MCF 10A (cell line): ENCODE data around the gene NUTF2. TPM values are rescaled to one million over a fixed set of nuclear protein-coding genes. Genes with fewer than 3 reads are reported as not detected.

Experiments used
- BruUV-seq: library from RNA; stranded (reverse); fragments of 400-500 nt; replicated peaks from 2 replicates; lab custom pipeline; 2021; lab: Mats Ljungman, UMichigan
- CTCF ChIA-PET: fragments of 300-600 bp; sonication (Branson Sonifier 250); formaldehyde crosslinking; extraction: SDS; loops from one replicate; lab custom pipeline; 2021; ENCODE audit warnings: antibody characterized with exemption, inconsistent platforms; lab: Yijun Ruan, JAX
- POLR2A ChIA-PET: fragments of 300-600, 350-650 bp; sonication (Branson Sonifier 250); formaldehyde crosslinking; extraction: SDS; loops from one replicate; lab custom pipeline; 2020; ENCODE audit warnings: antibody characterized with exemption, inconsistent platforms; lab: Yijun Ruan, JAX
- DNase-seq: peaks from one replicate; pipeline ENCODE4 v3.0.0-alpha.2; 2018; ENCODE audit not compliant: unreplicated experiment
- H3K27ac Mint-ChIP-seq: one replicate; pipeline ENCODE4 v1.8.0; 2022; ENCODE audit warnings: mild to moderate bottlenecking, low read depth, mixed read lengths; ENCODE audit not compliant: unreplicated experiment
- H3K27me3 Mint-ChIP-seq: one replicate; pipeline ENCODE4 v1.8.0; 2022; ENCODE audit warnings: mixed read lengths; ENCODE audit not compliant: insufficient read depth, unreplicated experiment
- H3K36me3 Mint-ChIP-seq: one replicate; pipeline ENCODE4 v1.8.0; 2022; ENCODE audit warnings: mild to moderate bottlenecking, moderate library complexity, mixed read lengths; ENCODE audit not compliant: insufficient read depth, unreplicated experiment
- H3K4me1 Mint-ChIP-seq: one replicate; pipeline ENCODE4 v1.8.0; 2022; ENCODE audit warnings: mixed read lengths; ENCODE audit not compliant: insufficient read depth, unreplicated experiment
- H3K4me3 Mint-ChIP-seq: one replicate; pipeline ENCODE4 v1.8.0; 2022; ENCODE audit warnings: mild to moderate bottlenecking, moderate library complexity, mixed read lengths; ENCODE audit not compliant: unreplicated experiment
- H3K9me3 Mint-ChIP-seq: one replicate; pipeline ENCODE4 v1.8.0; 2022; ENCODE audit warnings: mixed read lengths; ENCODE audit not compliant: unreplicated experiment
- CTCF ChIP-seq: fragments of 200-600 bp; IDR thresholded peaks from one replicate; pipeline ENCODE4 v1.8.0; 2022; ENCODE audit warnings: antibody characterized with exemption, mild to moderate bottlenecking; ENCODE audit not compliant: unreplicated experiment
- intact Hi-C: fragments of 100-400 bp; cut with micrococcal nuclease; formaldehyde crosslinking; loops from 2 replicates; pipeline ENCODE4 v1.14.1; 2022
- total RNA-seq: library from RNA; stranded (reverse); gene quantifications from 2 replicates; pipeline ENCODE4 v1.2.3, GENCODE V29; 2022

NUTF2 gene
- total RNA-seq, 1 experiment from 2014 or later = 133 TPM

GRCh38 chr16:67847064-67847861 is 530 bp downstream of the NUTF2 start, which contains the start of gene CENPT:
CENPT (minus strand) TSS chr16:67847693; CDS start chr16:67833859, 13,834 bp downstream.
- peaks cover 30% of the 10 kb centered on the region for H3K36me3 Mint-ChIP-seq
- intact Hi-C loops = loop anchor here (1.0 to 10.0 kb wide), 3 partner anchors 10 to 322 kb away; partner anchors contain the start of gene RIPOR1

GRCh38 chr16:67848118-67848517 is 1.4 kb downstream of the NUTF2 start:
- Mint-ChIP-seq H3K27me3 (no peaks in the 10 kb centered on the region), H3K36me3 (peaks cover 27% of the 10 kb centered on the region), H3K27ac (peak overlapping the region; percentile 75), H3K4me3 (peak overlapping the region; percentile 87), H3K4me1 (peaks cover 16% of the 10 kb centered on the region), H3K9me3 (no peaks in the 10 kb centered on the region)
- no peak for DNase-seq
- ChIA-PET CTCF (interaction anchor here (0.6 to 2.5 kb wide), 5 partner anchors 9 to 176 kb away, joined by 3 to 11 read pairs (median 4); no protein-coding TSS in a partner anchor), POLR2A (interaction anchor here (1.1 to 8.4 kb wide), 5 partner anchors 13 to 188 kb away, joined by 3 to 141 read pairs (median 4); partner anchors contain the start of genes ACD, DDX28, DUS2 and GFOD2)
- intact Hi-C loops = loop anchor here (10.0 kb wide), 2 partner anchors 173 to 323 kb away; partner anchors contain the start of gene RIPOR1
- no TSS peak for BruUV-seq
- TF ChIP-seq CTCF = no peak

More at GRCh38 chr16:67847064-67847861, 530 bp downstream of the NUTF2 start, which contains the start of gene CENPT:
- H3K27me3 Mint-ChIP-seq = no peaks in the 10 kb centered on the region
- peaks cover 16% of the 10 kb centered on the region for H3K4me1 Mint-ChIP-seq
- ChIA-PET CTCF (interaction anchor here (2.5 to 3.0 kb wide), 2 partner anchors 10 to 14 kb away, joined by 11 to 20 read pairs; no protein-coding TSS in a partner anchor), POLR2A (interaction anchor here (1.0 to 8.4 kb wide), 10 partner anchors 14 to 1556 kb away, joined by 3 to 141 read pairs (median 7); partner anchors contain the start of genes ACD, DDX28, DUS2 and EDC4)
- H3K4me3 Mint-ChIP-seq = peak within 1 kb of the TSS; percentile 87
- peak; percentile 48 for DNase-seq
- no TSS peak for BruUV-seq
- H3K9me3 Mint-ChIP-seq = no peaks in the 10 kb centered on the region
- TF ChIP-seq CTCF = no peak
- H3K27ac Mint-ChIP-seq = peak within 1 kb of the TSS; percentile 75

GRCh38 chr16:67853670-67854069 is 6.9 kb downstream of the NUTF2 start:
- no peak for DNase-seq
- no TSS peak for BruUV-seq
- CTCF ChIA-PET = interaction anchor here (0.6 kb wide), 2 partner anchors 9 to 1443 kb away, joined by 4 to 5 read pairs; no protein-coding TSS in a partner anchor
- H3K4me1 Mint-ChIP-seq = peaks cover 19% of the 10 kb centered on the region
- H3K4me3 Mint-ChIP-seq = no peak overlapping the region
- POLR2A ChIA-PET = no interaction called here
- TF ChIP-seq CTCF = no peak
- H3K27me3 Mint-ChIP-seq = no peaks in the 10 kb centered on the region
- H3K9me3 Mint-ChIP-seq = no peaks in the 10 kb centered on the region
- intact Hi-C loops = no loop called here
- H3K36me3 Mint-ChIP-seq = peaks cover 42% of the 10 kb centered on the region
- H3K27ac Mint-ChIP-seq = peak overlapping the region; percentile 99

GRCh38 chr16:67855789-67856188 is 9.1 kb downstream of the NUTF2 start:
- intact Hi-C loops = no loop called here
- BruUV-seq = no TSS peak
- H3K4me1 Mint-ChIP-seq = peaks cover 22% of the 10 kb centered on the region
- no peak for DNase-seq
- CTCF ChIA-PET = interaction anchor here (0.8 to 1.5 kb wide), 3 partner anchors 11 to 39 kb away, joined by 3 to 7 read pairs (median 3); partner anchors contain the start of gene NRN1L
- no peak overlapping the region for H3K4me3 Mint-ChIP-seq
- H3K36me3 Mint-ChIP-seq = peaks cover 43% of the 10 kb centered on the region
- no peak for TF ChIP-seq CTCF
- peak overlapping the region; percentile 99 for H3K27ac Mint-ChIP-seq
- H3K27me3 Mint-ChIP-seq = no peaks in the 10 kb centered on the region
- H3K9me3 Mint-ChIP-seq = no peaks in the 10 kb centered on the region
- POLR2A ChIA-PET = interaction anchor here (1.0 to 1.3 kb wide), 2 partner anchors 9 to 12 kb away, joined by 3 to 9 read pairs; partner anchors contain the start of gene NUTF2
